PC-3 (cell line): ENCODE results near the gene MET.

Experiments used
- EZH2 ChIP-seq: fragments of 300-600 bp; sonication (generic); IDR thresholded peaks from one replicate; pipeline ENCODE4 v1.6.1; 2017; ENCODE audit warnings: antibody characterized with exemption, mild to moderate bottlenecking, low read length; ENCODE audit not compliant: unreplicated experiment
- EZH2phosphoT487 ChIP-seq: fragments of 300-600 bp; sonication (generic); IDR thresholded peaks from 2 replicates; pipeline ENCODE4 v1.6.1; 2018; ENCODE audit warnings: mild to moderate bottlenecking, antibody characterized with exemption, low read length, borderline replicate concordance
- TF ChIP-seq, protein P1 (sequence below): fragments of 300-600 bp; sonication (generic); conservative IDR thresholded peaks from 2 replicates; pipeline ENCODE4 v1.5.1; 2017; ENCODE audit warnings: antibody characterized with exemption, low read depth, mild to moderate bottlenecking, low read length

DNA sequence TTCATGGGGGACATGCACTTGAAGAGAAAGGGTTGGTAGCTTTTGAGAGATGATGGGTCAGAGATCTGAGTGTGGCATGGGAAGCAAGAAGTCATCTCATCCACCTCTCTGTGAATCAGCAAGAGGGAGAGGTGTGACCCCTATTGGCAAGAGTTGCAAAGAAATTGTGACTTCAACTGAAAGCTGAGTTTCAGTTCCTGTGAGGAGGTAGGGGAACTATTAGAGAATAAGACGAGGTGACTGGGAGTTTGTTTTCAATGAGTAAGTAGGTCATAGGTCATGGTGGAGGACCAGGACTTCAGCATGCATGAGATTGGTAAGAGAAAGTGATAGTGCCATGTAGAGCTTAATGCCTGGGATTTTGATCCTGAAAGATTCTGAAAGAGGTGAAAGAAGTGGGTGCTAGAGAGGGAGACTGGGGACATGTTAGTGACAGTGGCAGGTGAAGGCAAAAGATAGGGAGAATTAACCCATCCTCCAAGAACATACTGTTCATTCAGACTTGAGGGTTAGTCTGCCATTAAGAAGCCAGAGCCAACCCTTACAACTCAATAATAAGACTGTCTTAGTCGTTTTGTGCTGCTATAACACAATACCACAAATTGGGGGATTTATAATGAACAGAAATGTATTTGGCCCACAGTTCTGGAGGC is 114.9 kb downstream of the MET start:
- no peak for TF ChIP-seq EZH2phosphoT487
- TF ChIP-seq, protein P1, sequence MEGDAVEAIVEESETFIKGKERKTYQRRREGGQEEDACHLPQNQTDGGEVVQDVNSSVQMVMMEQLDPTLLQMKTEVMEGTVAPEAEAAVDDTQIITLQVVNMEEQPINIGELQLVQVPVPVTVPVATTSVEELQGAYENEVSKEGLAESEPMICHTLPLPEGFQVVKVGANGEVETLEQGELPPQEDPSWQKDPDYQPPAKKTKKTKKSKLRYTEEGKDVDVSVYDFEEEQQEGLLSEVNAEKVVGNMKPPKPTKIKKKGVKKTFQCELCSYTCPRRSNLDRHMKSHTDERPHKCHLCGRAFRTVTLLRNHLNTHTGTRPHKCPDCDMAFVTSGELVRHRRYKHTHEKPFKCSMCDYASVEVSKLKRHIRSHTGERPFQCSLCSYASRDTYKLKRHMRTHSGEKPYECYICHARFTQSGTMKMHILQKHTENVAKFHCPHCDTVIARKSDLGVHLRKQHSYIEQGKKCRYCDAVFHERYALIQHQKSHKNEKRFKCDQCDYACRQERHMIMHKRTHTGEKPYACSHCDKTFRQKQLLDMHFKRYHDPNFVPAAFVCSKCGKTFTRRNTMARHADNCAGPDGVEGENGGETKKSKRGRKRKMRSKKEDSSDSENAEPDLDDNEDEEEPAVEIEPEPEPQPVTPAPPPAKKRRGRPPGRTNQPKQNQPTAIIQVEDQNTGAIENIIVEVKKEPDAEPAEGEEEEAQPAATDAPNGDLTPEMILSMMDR, result peak; percentile 67
- no peak for TF ChIP-seq EZH2
